Stimulated activated CD8-positive, alpha-beta memory T cell treated with anti-CD3 and anti-CD28 coated beads, Interleukin-15, amount 100 ng/mL, for 1 hour (primary cell): ENCODE results near the gene GSX2.
A peak's percentile ranks its signal among the peaks of the same experiment; 100 is the strongest.
"Not testable (repeated sequence)": the region's sequence is repeated elsewhere in the genome, so short reads cannot be mapped to it uniquely, and the experiment has no call there.

ENCODE experiments used
- DNase-seq: peaks from one replicate; pipeline ENCODE4 v3.0.0-alpha.2; 2020; ENCODE audit warnings: low read depth

GSX2 gene

DNA sequence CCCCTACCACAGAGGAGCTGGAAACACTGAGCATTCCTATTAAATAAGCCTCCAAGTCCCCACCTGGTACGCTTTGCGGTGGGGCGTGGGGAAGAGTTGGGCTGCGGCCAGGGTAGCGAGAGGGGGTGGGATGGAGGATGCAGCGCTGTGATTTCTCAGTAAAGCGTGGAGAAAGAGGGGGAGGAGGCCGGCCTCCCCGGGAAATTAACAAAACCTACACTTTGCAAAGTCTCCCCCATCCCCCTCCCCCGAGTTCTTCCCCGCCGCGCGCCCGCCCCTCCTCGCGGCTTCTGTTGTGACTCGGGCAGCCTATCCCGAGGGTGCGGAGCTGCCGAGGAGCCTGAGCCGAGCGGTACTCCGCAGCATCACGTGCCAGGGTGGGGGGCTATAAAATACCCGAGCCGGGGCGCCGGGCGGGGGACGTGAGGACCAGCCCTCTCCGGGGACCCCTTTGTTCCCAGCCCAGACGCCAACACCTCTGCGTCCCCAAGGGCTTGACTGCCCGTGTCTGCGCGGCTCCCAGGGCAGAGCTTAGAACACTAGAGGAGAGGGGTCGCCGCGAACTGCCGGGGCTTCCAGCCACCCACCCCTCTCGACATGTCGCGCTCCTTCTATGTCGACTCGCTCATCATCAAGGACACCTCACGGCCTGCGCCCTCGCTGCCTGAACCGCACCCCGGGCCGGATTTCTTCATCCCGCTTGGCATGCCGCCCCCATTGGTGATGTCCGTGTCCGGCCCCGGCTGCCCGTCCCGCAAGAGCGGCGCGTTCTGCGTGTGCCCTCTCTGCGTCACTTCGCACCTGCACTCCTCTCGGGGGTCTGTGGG, at the start of gene GSX2:
Gene GSX2, plus strand, starts transcription at position 416 of the 827 bp plus-strand sequence. Its CDS starts 182 bp downstream, at position 598.
- DNase-seq: no peak

DNA sequence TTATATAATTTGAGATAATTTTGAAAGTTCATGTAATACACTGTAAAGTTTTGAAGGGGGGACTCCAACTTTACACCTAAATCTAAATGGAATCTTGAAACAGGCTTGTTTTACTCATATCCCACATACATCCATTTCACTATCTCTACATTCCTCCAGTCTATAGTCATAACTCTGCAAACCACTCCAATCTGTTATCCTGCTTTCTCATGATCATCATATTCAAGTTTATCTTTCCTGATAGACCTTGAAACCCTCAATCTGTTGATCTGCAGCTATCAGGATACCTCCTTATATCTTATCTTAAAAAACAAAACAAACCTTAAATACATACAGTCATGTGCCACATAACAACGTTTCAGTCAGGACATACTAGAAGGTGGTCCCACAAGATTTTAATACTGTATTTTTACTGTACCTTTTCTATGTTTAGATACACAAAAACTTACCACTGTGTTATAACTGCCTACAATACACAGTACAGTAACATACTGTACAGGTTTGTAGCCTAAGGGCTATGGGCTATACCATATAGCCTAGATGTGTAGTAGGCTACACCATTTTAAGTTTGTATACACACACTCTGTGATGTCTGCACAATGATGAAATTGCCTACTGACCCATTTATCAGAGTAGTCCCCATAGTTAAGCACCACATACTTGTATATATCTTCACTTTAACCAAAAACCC, 49.6 kb upstream of the GSX2 start:
- no peak for DNase-seq

DNA sequence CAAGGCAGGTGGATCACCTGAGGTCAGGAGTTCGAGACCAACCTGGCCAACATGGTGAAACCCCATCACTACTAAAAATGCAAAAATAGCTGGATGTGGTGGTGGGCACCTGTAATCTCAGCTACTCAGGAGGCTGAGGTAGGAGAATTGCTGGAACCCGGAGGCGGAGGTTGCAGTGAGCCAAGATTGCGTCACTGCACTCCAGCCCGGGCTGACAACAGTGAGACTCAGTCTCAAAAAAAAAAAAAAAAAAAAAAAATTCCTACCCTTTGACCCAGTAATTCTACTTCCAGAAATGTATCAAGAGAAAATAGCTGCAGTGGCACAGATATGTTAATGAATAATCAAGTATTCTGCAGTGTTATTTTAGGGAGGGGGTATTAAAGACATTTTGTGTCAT, 46.6 kb upstream of the GSX2 start:
- DNase-seq: not testable (repeated sequence)

DNA sequence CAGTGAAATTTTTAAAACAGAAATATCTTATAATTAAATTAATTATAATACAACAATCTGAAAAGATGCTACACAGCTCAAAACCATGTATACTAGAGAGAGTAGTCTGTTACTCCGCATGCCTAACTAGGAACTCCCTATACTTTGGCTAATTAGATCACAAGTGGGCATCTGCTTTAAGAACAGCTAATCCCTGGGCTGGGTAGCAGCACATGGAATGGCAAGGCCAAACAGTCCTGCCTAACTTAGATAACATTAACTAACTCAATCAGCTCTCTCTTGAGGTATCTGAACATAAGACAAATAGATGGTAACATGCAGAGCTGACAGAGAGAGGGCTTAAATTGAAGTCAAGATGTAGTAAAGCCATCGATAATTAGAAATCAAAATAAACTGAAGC, 45.5 kb upstream of the GSX2 start:
- DNase-seq: no peak

DNA sequence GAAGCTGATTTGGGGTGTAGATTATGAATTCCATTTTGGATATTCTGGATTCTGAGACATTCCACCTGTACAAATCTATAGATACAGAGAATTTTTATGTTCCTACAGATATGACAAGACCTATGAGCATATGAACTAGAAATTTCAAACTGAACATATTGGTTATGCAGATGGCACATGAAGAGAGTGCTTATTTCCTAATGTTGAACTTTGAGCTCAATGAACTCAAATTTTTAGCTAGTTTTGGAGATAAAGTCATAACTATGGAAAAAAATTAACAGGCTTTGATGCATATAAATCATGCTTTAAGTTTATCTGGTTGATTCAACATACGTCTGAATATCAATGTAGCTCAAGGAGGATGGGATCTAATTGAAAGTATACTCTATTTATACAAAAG, 44.5 kb upstream of the GSX2 start:
- no peak for DNase-seq

DNA sequence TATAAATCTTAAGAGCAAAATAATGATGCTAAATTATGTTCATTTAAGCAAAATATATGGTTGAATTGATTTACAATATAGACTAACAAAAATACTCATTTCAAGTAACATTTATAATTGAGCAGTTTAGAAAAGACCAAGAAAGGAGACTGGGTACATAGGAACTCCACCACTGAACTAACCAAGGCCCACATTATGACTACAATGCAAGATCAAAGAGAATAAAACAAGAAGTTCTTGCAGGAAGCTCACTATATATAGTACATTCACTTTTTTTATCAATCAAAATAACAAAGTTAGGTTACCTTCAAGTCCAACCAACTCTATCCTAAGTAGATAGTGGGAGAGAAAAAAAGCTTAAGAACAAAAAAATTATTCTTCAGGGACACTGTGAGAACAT, 43.6 kb upstream of the GSX2 start:
- DNase-seq: no peak

DNA sequence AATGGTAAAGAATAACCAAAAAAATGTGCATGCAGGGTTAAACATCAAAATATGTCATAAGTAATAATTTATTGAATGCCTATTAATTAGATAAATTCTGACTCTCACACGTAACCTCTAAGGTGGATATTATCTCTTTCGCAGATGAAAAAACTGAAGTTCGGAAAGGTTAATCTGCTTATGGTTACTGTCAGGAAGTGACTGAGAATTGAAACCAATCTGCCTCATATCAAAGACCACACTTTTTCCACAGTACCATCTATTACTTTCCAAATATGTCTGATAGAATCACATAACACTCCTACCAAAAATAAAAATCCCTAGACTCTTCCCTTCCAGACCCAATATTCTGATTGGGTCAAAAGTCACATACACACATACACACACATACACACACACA, 41.8 kb upstream of the GSX2 start:
- DNase-seq: no peak

DNA sequence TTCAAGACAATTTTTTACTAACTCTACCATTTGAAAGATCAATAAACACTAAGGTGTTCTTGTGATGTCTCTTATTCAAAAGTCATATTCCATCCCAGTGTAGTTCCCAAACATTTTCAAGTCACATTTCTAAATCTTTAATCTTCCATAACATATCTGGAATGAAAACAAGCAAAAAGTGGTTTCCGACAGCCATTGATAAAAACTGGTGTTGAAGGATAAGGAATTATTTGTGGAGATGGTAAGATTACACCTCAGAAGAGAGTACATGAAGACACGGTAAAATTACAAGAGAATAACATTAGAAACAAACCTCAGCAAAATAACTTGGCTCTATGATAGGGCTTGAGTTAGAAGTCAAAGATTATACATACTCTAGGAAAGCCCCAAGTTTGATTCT, 39.8 kb upstream of the GSX2 start:
- DNase-seq: no peak

DNA sequence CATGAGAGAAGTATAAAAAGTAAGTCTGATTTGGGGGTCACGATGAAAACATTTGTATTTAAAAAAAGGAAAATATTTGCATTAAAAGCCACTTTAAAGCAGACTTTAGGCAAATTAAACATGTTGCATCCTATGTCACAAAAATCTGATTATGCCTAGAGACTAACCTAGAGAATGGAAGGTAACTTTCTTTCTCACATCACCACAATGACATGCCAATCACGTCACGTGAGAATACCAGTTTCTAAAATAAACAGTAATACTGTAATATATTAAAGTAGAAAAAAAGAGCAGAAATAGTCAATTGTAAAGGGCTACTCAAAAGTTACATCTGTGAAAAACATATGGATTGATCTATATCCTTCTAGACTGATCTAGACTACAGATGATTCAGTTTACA, 38.9 kb upstream of the GSX2 start:
- DNase-seq: no peak

DNA sequence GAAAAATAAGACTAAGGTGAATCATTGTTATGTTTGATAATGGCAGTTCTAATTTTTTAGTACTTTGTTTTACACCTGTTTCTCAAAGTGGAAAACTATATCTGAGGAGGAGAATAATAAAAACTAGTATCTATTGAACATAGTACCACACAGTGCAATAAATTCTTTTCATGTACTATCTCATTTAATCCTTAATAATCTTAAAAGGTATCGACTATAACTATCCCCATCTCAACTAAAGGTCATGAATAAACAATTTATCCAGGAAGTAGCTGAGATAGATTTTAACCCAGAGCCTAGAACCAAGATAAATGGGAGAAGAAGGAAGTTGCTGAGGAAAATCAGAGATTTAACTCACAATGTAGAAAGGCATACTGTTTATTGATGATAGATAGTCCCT, 38.1 kb upstream of the GSX2 start:
- DNase-seq: no peak

DNA sequence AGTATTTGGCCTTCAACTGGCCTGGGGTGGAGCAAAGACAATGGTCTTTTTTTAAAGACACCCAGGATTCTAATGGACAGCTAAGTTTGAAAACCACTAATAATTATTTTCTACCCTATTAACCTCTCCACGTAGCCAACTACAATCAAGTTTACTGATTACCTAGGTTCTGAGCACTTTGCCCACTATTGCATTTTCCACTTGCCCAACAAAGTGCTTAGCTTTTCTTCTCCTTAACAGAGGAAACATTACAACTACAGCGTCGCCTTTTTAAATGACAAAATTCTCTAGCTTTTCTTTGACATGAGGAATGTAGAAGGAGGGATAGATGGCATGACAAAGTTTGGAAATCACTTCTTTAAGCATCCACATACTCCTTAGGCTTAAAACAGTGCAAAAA, 37.6 kb upstream of the GSX2 start:
- no peak for DNase-seq

DNA sequence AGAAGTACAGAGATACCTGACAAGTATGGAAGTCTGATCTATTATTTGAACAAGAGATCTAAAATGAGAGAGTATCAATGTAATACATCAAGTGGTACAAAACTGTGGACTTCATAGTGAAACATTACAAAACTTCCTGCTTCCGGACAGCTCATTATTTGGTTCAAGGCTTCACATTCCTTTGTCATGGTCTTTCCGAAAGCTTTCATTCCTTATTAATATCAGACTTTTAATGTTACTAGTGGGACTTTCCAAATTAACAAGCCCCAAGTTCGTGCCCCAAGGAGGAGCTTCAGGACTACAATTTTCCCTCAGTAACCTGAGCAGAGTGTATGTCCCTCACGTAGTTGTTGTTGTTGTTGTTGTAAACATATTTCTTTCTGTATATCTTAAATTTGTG, 36.7 kb upstream of the GSX2 start:
- no peak for DNase-seq

DNA sequence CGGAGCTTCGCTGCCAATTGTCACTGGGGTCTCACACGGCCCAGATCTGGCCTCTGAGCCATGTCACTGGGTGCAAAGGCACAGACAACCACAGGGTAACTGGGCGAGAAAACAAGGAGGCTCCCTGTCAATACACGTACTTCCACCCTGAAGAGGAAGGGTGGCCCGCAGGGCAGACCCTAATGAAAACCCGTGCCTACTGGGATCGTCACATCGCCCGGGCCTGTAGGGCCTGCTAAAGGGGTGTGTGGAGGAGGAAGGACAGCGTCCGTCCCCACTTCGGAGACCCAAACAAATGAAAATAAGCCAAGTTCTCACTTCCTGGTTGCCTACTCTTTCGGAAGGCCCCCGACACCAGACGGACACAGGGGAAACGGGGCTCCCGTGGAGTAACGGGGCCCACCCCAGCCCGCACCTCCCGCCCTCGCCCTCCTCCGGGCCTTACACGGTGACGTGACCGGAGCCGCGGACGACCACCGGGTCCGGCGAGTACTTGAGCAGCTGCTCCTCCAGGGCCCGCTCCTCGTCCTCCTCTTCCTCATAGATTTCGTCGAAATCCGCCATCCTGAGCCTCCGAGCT, 36.1 kb upstream of the GSX2 start:
- peak; percentile 1 for DNase-seq

DNA sequence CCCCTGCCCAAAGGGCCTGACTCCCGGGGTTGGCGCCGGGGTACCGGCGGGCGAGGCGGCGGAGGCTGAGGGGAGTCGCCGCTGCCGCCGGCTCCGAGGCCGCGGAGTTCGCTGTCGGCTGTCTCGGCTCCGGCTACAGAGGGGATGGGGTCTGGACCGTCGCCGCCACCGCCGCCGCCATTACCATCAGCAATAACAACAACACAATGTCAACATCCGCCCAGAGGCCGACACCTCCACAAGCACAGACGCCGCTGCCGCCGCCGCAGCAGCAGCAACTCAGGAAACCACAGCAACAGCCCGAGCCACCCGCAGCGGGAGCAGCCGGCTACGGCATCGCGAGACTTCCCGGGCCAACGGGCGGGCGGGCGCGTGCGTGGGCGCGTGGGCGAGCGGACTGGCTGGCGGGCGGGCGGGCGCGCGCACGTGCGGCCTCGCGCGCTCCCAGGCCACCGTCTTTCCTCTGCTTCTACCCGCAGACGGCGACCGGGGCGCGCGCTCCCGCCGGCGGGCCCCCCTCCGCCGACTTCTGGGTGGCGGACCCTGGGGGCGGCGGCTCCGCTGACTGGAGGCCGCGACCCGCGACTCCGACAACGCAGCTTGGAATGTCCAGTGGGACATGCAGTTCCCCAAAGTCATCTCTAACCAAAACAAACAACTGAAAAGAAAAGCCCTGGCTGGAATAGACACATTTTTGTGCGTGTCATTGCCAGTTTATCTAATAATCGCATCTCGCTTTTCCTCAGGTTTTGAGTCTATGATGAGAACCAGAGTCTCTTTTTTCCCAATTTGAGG, 35.4 kb upstream of the GSX2 start, which contains the start of gene CHIC2:
Gene CHIC2, minus strand, starts transcription at position 289 of the 795 bp plus-strand sequence. CDS start 305 bp downstream, outside the sequence.
- peak; percentile 88 for DNase-seq

DNA sequence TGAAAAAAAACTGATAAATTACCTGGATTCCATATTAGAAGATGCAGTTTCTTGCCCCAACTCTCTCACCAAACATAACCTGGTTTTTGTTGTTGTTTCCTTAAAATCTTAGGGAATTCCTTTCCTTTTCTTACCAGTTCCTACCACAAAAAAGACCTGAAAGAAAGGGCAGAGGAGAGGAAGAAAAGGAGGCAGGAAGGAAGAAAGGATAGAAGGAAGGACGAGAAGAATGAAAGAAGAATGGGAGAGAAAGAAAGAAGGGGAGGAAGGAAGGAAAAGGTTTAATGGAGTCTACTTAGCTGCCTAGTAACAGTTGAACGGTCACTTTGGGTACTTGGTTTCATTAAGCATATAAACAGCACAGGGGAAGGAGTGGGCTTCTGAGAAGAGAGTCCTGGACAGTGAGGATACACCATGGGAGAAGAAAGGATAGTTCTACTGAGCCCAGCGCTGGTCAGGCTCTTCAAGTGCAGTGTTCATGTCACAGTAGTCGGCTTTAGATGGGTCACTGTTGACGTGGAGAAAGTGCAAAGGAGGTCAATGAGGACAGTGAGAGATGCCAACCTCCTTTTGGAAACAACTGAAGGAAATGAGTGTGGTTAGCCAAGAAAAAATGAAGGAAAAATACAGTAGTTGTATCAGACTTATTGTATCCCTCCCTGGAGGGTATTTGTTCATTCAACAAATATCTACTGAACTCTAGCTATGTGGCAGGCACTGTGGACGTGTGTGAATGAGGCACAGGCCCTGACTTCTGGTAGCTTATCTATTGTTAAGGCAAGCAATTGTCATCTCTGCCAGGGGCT, 34.5 kb upstream of the GSX2 start:
- DNase-seq: no peak

DNA sequence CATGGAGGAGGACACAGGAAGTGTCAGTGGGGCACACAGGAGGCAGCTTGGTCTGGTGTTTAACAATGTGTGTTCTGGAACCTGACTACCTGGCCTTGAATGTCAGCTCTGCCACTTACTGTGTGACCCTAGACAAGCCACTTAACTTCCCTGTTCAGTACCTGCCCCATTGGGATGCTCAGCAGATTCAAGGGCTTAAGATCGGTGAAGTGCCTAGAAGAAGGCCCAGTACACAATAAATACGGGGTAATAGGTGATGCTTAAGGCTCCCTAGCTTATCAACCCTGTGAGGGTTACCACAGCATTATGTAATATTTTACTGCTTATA, 33.9 kb upstream of the GSX2 start:
- no peak for DNase-seq

DNA sequence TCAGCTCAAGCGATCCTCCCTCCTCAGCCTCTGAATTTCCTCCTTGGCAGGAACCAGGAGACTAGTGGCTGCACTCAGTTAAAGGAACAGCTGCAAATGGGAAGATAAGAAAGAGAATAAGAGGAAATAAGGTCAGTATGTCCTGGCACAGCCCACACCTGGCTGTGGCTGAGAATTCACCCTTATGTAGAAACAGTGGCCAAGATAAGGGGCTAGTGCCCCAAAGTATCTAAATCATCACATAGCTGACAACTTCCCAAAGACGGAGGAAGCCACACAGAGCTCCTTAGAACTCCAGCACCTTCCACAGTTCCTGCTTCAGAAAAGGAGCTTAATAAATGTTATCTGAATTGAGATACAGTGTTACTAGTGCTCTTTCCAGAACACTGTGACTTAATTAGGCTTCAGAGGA, 33.2 kb upstream of the GSX2 start:
- no peak for DNase-seq

DNA sequence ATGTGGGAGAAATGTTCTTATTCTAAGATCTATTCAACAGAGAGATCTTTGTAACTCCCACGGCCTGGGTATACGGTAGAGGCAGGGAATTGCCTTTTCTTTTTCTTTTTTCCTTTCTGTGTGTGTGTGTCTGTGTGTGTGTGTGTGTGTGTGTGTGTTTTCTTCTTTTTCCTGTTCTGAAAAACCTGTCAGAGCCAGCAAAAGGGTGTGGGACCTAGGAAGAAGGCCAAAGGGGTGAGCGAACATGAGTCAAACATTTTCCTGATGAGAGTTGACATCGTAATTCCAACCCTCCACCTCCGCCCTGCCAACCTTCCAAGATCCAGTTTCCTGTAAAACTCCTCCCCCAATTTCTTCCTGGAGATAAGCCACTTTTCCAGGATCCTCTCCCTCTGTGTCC, 32.8 kb upstream of the GSX2 start:
- no peak for DNase-seq

DNA sequence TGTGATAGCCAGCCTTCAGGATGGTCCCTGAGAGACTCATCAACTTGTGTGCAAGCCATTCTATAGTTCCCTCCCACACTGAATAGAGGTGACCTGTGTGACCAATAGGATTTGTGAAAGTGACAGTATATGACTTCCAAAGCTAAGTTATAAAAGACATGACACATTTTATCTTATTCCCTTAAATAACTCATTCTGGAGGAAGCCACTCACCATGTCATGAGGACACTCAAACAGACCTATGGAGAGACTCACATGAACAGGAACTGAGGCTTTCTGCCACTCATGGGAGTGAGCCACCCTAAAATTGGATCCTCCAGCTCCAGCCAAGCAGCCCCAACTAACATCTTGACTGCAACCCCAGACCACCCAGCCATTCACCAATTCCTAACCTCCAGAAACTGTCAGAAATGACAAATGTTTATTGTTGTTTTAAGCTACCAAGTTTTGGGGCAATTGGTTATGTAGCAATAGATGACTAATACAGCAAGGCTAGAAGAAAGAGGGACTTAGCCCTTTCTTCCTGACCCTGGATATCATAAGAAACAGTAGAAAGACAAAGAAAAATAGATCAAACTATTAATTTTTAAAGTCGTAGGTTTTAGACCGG, 26.6 kb upstream of the GSX2 start:
- no peak for DNase-seq

DNA sequence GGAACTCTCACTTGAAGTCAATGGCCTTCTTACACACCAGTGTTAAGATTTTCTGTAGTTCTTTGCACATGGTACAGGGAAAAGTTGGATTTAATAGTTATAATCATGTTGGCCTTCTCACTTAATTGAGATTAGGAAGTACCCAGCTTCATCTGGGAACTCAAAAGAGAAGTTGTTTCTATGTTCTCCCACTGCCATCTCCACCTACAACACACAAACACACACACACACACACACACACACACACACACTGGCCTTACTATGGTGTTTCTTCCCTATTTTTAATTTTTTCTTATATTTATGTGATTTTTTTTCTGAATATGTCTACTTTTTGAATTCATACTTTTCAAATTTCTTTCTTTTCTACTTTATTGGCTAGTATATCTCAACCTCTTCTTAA, 25.6 kb upstream of the GSX2 start:
- no peak for DNase-seq

DNA sequence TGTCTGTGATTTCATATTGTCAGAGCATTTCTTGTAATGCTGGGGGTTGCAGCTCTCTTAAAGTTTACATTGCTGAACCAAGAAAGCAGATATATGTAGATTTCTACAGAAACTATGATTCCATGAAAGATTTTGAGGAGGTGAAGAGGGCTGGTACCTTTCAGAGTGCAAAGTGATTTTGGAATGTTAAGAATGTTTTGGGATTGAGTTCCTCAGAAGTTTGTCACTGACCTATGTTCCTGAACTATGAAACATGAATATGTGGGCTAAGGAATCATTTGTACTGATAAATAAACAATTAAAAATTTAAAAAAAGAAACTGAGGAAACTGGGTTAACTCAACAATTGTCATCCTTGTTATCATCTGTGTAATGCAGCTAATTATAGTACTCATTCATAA, 23.3 kb upstream of the GSX2 start:
- DNase-seq: no peak
